Measurements from ENCODE around the gene SECTM1.

SECTM1 gene

DNA sequence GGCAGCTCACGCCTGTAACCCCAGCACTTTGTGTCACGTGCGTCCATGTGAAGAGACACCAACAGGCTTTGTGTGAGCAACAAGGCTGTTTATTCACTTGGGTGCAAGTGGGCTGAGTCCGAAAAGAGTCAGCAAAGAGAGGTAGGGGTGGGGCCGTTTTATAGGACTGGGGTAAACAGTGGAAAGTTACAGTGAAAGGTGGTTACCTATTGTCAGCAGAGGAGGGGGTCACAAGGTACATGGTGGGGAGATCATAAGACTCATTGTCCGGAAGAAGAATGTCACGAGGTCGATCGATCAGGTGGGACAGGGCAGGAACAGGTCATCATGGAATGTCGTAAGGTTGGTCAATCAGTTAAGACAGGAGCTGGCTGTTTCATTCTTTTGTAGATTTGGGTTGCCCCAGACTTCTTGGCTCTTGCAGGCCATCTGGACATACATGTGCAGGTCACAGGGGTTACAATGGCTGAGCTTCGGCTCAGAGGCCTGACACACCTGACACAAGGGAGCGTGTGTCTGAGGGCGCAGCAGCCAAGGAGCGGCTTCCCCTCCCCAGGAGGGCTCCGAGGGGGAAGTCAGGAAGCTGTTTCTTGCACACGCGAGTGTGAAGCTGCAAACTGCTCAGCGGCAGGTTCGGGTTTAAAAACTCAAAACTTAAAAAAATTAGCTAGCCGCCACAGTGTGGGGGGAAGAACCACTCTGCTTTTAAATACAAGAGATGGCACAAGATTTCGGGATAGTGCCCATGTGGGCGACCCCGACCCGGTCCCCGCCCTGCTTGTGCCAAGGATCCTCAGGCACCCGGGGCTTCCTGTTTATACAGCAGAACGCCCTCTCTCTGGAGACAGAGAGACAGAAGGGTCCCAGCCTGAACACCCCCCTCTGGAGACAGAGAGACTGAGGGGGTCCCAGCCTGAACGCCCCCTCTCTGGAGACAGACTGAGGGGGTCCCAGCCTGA is 13.1 kb upstream of the SECTM1 start:
- no peaks in the 10 kb centered on the region for H3K36me3 ChIP-seq (ENCODE audit: insufficient read depth)
- no peak for TF ChIP-seq CTCF (conservative IDR thresholded peaks at IDR 0.05; ENCODE audit: low read depth, low read length)
- H3K4me1 ChIP-seq (ENCODE audit: low read depth, poor library complexity, severe bottlenecking) = peaks cover 37% of the 10 kb centered on the region
- no peak overlapping the region for H2AFZ ChIP-seq (ENCODE audit: low read depth)
- H3K4me3 ChIP-seq (IDR thresholded peaks at IDR 0.05; ENCODE audit: insufficient read depth, low read depth, low read length) = no peak overlapping the region
- no peak overlapping the region for H3K4me2 ChIP-seq
- no peaks in the 10 kb centered on the region for H4K20me1 ChIP-seq (ENCODE audit: insufficient read depth)
- no peak overlapping the region for H3K9ac ChIP-seq
- no peaks in the 10 kb centered on the region for H3K79me2 ChIP-seq (ENCODE audit: insufficient read depth, low read depth)
- H3K27ac ChIP-seq = no peak overlapping the region
- H3K27me3 ChIP-seq (ENCODE audit: insufficient read depth, low read depth) = no peaks in the 10 kb centered on the region

GRCh38 chr17:82345151-82345976 is 11.8 kb upstream of the SECTM1 start:
- Histone ChIP-seq H3K9ac (no peak overlapping the region), H3K4me3 (IDR thresholded peaks at IDR 0.05; ENCODE audit: insufficient read depth, low read depth, low read length) (no peak overlapping the region)

DNA sequence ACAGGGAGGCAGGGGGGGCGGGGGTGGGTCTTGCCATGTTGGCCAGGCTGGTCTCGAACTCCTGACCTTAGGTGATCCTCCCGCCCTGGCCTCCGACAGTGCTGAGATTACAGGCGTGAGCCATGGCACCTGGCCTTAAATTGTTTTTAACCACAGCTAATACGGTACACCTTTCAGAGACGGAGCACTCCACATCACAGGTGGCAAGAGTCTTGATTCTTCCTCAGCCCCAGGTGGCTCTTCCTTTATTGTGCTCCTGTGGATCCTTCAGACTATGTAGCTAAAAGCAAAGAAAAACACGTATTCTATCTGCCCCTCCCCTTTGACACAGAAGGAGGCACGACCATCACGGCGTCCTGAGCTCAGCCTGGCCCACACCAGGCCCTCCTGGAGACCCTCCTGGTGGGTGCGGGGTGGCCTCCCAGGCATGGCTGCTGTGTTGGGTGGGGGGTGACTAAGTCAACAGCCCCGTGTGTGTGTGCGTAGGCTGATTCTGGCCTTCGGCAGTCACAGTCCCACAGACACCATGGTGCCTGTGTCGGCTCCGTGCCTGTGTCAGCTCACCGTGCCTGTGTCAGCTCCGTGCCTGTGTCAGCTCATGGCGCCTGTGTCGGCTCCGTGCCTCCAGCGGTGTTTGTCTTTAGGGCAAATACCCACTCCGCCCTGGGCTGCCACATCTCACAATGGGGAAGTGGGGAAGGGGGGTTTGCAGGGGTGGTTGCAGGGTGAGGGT is 10.8 kb upstream of the SECTM1 start:
- H4K20me1 ChIP-seq (ENCODE audit: insufficient read depth) = no peaks in the 10 kb centered on the region
- H3K27ac ChIP-seq = no peak overlapping the region
- no peaks in the 10 kb centered on the region for H3K36me3 ChIP-seq (ENCODE audit: insufficient read depth)
- peaks cover 15% of the 10 kb centered on the region for H3K4me1 ChIP-seq (ENCODE audit: low read depth, poor library complexity, severe bottlenecking)
- H3K9ac ChIP-seq = no peak overlapping the region
- no peaks in the 10 kb centered on the region for H3K79me2 ChIP-seq (ENCODE audit: insufficient read depth, low read depth)
- no peak overlapping the region for H3K4me2 ChIP-seq
- H3K4me3 ChIP-seq (IDR thresholded peaks at IDR 0.05; ENCODE audit: insufficient read depth, low read depth, low read length) = no peak overlapping the region
- H3K27me3 ChIP-seq (ENCODE audit: insufficient read depth, low read depth) = no peaks in the 10 kb centered on the region
- no peak for TF ChIP-seq CTCF (conservative IDR thresholded peaks at IDR 0.05; ENCODE audit: low read depth, low read length)
- no peak overlapping the region for H2AFZ ChIP-seq (ENCODE audit: low read depth)

More at GRCh38 chr17:82345151-82345976, 11.8 kb upstream of the SECTM1 start:
- Histone ChIP-seq H4K20me1 (ENCODE audit: insufficient read depth) (no peaks in the 10 kb centered on the region), H3K79me2 (ENCODE audit: insufficient read depth, low read depth) (no peaks in the 10 kb centered on the region), H3K4me1 (ENCODE audit: low read depth, poor library complexity, severe bottlenecking) (peaks cover 25% of the 10 kb centered on the region), H3K27ac (no peak overlapping the region), H3K36me3 (ENCODE audit: insufficient read depth) (no peaks in the 10 kb centered on the region), H3K27me3 (ENCODE audit: insufficient read depth, low read depth) (no peaks in the 10 kb centered on the region), H3K4me2 (no peak overlapping the region), H2AFZ (ENCODE audit: low read depth) (no peak overlapping the region)
- TF ChIP-seq CTCF (conservative IDR thresholded peaks at IDR 0.05; ENCODE audit: low read depth, low read length) = no peak

GRCh38 chr17:82343560-82343959 is 10.0 kb upstream of the SECTM1 start:
- H3K36me3 ChIP-seq (ENCODE audit: insufficient read depth) = no peaks in the 10 kb centered on the region
- H3K4me1 ChIP-seq (ENCODE audit: low read depth, poor library complexity, severe bottlenecking) = peaks cover 8% of the 10 kb centered on the region
- H3K9ac ChIP-seq = no peak overlapping the region
- no peaks in the 10 kb centered on the region for H3K79me2 ChIP-seq (ENCODE audit: insufficient read depth, low read depth)
- no peak overlapping the region for H3K4me3 ChIP-seq (IDR thresholded peaks at IDR 0.05; ENCODE audit: insufficient read depth, low read depth, low read length)
- no peaks in the 10 kb centered on the region for H4K20me1 ChIP-seq (ENCODE audit: insufficient read depth)
- H3K4me2 ChIP-seq = no peak overlapping the region
- TF ChIP-seq CTCF (conservative IDR thresholded peaks at IDR 0.05; ENCODE audit: low read depth, low read length) = no peak
- H3K27me3 ChIP-seq (ENCODE audit: insufficient read depth, low read depth) = no peaks in the 10 kb centered on the region; the same call in 1 of the 2 replicates
- no peak overlapping the region for H2AFZ ChIP-seq (ENCODE audit: low read depth)
- no peak overlapping the region for H3K27ac ChIP-seq

Data from KMS-11 (cell line).